ENCODE data around the gene BCO1.

BCO1 gene

GRCh38 chr16:81311762-81312161 lies 73.3 kb downstream of the BCO1 start:
- no peak overlapping the region for H3K27ac ChIP-seq
- TF ChIP-seq, protein P1, sequence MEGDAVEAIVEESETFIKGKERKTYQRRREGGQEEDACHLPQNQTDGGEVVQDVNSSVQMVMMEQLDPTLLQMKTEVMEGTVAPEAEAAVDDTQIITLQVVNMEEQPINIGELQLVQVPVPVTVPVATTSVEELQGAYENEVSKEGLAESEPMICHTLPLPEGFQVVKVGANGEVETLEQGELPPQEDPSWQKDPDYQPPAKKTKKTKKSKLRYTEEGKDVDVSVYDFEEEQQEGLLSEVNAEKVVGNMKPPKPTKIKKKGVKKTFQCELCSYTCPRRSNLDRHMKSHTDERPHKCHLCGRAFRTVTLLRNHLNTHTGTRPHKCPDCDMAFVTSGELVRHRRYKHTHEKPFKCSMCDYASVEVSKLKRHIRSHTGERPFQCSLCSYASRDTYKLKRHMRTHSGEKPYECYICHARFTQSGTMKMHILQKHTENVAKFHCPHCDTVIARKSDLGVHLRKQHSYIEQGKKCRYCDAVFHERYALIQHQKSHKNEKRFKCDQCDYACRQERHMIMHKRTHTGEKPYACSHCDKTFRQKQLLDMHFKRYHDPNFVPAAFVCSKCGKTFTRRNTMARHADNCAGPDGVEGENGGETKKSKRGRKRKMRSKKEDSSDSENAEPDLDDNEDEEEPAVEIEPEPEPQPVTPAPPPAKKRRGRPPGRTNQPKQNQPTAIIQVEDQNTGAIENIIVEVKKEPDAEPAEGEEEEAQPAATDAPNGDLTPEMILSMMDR (IDR thresholded peaks at IDR 0.05) = no peak
- no peak for TF ChIP-seq ZFX (IDR thresholded peaks at IDR 0.05; ENCODE audit: borderline replicate concordance)

DNA sequence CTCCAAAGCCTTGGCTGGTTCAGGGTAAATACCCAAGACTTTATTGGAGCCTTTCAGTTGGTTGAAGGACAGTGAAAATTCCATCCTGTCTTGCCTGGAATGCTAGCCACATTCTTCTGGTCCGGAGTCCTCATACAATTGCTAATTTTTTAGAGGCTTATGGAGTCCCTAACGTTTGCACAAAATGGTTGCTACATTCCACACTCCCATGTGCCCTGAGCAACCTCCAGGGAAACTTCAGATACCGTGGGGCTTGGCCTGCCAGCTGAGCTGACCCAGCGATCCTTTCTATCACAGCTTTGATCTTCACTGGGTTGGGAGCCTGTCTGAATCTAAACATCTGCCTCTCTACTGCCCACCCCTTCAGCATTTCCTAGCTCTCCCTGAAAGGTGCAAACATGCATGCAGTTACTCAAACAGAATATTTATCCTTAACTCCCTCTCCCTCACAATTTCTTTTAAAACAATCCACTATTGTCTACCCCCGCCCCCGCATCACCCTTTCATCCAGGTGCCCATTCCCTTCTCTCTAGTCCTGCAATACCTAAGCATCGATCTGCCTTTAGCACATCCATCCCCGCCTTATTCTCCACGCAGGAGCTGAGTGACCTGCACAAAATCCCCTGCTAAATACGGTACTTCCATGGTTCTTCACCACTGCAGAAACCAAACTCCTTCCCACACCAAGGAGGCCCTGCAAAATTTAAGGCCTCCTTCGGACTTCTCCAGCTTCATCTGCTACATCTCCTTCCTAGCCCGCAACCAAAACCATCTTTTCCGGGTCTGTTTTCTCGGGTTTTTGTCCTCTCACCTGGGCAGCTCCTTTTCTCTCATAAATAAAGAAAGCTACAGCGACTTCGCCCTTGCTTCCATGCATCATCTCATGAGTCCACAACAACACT lies 75.5 kb downstream of the BCO1 start:
- H3K27ac ChIP-seq = peak overlapping the region; percentile 64
- TF ChIP-seq, protein P1 (IDR thresholded peaks at IDR 0.05) = no peak
- TF ChIP-seq ZFX (IDR thresholded peaks at IDR 0.05; ENCODE audit: borderline replicate concordance) = no peak

DNA sequence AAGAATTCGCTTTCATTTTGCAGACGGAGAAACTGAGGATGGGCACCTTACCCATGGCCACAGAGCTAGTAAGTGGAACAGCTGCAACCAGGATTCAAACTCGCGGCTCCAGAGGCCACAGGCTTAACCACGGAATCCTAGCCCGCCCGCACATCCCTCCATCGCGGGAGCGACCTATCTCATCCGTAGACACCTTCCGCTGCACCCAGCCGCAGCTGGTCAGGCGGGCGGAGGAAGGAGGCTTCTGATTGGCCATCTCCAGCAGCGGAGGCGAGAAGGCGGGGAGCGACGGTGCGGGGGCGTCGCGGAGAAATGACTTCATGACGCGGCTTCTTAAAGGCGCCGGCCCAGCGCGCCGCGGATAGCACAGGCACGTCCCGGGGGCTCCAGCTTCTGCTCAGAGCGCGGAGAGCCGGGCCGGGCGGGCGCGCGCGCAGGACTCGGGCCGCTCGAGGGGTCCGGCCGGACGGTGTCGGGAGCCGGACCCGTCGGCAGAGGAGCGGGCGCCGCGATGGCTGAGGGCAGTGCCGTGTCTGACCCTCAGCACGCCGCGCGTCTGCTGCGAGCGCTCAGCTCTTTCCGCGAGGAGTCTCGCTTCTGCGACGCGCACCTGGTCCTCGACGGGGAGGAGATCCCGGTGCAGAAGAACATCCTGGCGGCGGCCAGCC lies 76.2 kb downstream of the BCO1 start, which contains the start of gene GAN:
TSS of gene GAN (plus strand) at position 360 of the 668 bp plus-strand sequence. CDS start at position 512, 152 bp downstream.
- peak within 1 kb of the TSS; percentile 64 for H3K27ac ChIP-seq
- TF ChIP-seq ZFX (IDR thresholded peaks at IDR 0.05; ENCODE audit: borderline replicate concordance) = no peak
- TF ChIP-seq, protein P1 (IDR thresholded peaks at IDR 0.05) = no peak

DNA sequence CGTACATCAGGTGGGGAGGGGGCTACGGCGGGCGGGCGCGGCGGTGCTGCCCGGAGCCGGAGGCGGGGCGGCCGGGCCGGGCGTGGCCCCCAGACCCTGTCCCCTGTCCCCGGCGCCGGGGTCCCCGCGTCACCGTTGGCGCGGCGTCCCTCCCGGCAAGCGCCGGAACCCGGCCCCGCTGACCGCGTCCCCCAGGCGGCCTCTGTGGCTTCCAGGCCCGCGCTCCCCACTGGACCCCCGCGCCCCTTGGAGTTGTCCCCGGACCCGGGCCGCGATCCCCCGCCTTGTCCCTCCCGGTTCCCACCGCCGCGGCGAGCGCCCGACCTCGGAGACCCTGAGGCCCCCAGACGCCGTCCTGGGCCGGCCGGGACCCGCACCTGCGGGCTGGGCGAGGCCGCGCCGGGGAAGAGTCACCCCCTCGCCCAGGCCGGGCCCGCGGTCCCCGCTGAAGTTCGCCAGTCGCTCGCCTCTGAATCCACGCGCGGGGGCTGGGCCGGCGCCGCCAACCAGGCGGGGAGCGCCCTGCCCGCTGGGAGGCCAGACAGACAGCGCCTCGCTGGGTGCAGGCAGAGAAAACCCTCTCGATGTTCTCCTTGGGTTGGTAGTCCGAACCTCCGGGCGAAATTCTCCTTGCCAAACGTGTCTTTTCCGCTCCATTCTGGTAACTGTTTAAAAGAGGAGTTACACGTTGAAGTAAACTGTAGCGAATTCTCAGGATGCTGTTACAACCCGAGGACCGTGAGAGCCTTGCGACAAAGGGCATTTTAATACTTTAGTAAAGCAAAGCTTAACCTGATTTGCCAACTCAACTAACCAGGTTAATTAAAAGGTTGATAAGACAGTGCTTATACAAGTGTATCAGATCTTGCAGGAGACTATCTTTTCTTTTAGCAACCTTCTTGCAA lies 77.0 kb downstream of the BCO1 start:
- H3K27ac ChIP-seq = peak overlapping the region; percentile 64
- no peak for TF ChIP-seq ZFX (IDR thresholded peaks at IDR 0.05; ENCODE audit: borderline replicate concordance)
- TF ChIP-seq, protein P1 (IDR thresholded peaks at IDR 0.05) = no peak; the same call in 1 of the 2 replicates

DNA sequence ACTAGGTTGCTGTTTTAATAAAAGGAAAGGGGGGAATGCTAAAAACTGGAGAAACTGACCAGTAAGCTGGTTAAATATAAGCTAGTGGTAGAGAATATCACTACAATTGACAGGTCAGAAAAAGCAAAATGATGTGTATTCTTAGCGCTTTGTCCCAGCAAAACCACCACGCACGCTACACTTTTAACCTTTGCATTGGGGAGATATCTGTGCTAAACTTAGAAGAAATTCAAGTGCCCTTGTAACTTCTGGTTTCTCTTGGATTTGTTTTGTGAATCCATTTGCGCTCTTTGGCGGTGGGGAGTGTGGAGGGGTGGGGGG lies 77.6 kb downstream of the BCO1 start:
- TF ChIP-seq ZFX (IDR thresholded peaks at IDR 0.05; ENCODE audit: borderline replicate concordance) = no peak
- TF ChIP-seq, protein P1 (IDR thresholded peaks at IDR 0.05) = no peak
- no peak overlapping the region for H3K27ac ChIP-seq

DNA sequence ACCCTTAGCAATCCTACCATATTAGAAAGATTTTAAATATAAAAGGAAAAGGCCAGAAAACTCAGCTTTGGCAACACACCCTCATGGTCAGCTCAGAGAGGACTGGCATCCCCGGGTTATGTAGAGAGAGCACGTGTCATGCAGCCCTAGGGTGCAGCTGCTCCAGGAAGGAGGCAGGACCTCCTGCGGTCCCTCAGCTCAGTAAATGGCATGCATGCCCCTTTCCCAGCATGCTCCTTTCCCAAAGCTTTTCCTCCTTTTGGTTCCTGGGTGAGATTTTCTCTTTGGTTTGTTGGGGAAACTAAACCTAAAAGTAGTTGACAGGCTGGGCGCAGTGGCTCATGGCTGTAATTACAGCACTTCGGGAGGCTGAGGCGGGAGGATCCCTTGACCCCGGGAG lies 80.2 kb downstream of the BCO1 start:
- no peak overlapping the region for H3K27ac ChIP-seq
- TF ChIP-seq ZFX (IDR thresholded peaks at IDR 0.05; ENCODE audit: borderline replicate concordance) = no peak
- TF ChIP-seq, protein P1 (IDR thresholded peaks at IDR 0.05) = no peak

All from 22Rv1 (cell line).